Measurements from ENCODE around the gene PKM.
"Not testable (repeated sequence)": the region's sequence is repeated elsewhere in the genome, so short reads cannot be mapped to it uniquely, and the experiment has no call there.

The PKM gene

GRCh38 chr15:72174551-72175165 is 56.3 kb downstream of the PKM start:
- DNase-seq = no peak

DNA sequence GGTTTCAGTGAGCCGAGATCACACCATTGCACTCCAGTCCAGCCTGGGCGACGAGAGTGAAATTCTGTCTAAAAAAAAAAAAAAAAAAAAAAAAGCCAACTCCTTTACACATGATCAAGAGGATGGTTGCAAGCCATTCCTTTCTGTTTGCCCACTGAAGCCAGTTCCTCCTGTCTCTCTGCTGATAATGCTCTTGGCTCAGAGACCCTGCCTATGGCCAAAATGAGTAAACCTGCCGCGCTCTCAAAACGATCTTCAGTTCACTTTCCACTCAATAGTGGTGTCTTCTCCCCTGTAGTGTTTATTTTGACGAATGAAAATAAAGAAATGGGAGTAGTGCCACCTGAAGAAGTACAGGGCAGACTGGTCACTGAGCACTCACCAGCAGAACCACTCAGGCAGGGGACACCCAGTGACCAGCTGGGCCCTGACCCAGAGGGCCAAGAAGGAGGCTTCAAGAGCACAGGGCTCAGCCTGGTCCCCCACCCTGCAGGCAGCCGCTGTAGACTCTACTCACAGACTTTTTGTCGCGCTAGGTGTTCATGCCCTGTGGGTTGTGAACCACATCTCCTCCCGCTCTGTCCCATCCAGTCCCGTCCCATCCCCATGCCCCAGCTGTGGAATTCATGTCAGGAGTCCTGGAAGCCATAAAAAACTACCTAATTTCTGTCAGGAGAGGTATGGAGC is 57.0 kb downstream of the PKM start:
- no peak for DNase-seq

DNA sequence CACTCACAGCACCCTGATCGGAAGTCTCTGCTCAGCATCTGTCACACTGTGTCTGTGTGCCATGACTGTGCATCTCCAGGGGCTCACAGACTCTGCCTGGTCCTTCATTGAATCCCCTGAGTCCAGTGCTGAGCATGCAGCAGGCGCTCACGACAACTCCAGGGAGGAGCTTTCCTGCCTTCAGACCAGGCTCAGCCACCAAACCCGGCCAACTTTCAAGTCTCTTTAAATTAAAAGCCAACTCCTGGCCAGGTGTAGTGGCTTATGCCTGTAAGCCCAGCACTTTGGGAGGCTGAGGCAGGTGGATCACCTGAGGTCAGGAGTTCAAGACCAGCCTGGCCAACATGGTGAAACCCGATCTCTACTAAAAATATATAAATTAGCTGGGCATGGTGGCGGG is 57.6 kb downstream of the PKM start:
- no peak for DNase-seq

DNA sequence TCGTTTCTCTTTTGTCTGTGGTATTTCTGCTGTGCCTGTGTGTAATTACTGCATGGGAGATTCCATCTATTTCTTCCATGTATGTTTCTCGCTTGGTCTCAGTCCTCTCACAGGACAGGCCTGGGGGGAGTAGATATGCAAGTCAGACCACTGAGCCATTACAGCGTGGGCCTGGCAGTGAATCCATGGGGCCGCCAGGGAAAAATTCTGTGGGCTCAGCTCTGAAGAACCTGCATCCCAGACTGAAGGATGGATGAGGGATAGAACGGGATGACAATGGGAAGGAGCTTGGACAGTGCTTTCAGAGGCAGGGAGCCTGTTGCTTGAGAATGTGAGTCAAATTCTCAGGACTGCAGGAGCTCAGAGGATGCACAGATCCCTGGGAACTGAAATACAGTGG is 58.2 kb downstream of the PKM start:
- DNase-seq = no peak

DNA sequence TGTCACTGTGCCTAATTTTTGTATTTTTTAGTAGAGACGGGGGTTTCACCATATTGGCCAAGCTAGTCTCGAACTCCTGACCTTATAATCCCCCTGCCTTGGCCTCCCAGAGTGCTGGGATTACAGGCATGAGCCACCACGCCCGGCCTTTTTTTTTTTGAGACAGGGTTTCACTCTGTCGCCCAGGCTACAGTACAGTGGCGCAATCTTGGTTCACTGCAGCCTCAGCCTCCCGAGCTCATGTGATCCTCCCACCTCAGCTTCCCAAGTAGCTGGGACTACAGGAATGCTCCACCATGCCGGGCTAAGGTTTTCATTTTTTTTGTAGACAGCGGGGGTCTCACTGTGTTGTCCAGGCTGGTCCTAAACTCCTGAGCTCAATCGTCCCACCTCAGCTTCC is 59.0 kb downstream of the PKM start:
- DNase-seq = not testable (repeated sequence)

DNA sequence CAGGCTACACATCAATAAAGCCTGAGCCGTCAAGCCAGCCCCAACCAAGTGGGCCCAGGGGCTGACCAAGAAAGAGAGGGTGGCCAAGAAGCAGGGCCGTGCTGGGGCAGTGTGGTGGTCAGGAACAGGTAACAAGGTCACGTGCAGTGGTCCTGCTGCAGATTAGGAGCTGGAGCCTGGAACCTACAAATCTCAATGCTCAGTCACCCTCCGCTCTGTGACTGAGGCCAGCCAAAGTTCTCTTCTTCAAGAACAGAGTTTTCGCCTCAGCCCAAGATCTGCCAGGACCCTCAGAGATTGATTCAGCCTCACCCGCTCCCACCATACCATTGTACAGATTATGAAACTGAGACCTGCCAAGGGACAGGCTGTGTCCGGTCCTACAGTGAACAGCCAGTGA is 60.3 kb downstream of the PKM start:
- DNase-seq = no peak

DNA sequence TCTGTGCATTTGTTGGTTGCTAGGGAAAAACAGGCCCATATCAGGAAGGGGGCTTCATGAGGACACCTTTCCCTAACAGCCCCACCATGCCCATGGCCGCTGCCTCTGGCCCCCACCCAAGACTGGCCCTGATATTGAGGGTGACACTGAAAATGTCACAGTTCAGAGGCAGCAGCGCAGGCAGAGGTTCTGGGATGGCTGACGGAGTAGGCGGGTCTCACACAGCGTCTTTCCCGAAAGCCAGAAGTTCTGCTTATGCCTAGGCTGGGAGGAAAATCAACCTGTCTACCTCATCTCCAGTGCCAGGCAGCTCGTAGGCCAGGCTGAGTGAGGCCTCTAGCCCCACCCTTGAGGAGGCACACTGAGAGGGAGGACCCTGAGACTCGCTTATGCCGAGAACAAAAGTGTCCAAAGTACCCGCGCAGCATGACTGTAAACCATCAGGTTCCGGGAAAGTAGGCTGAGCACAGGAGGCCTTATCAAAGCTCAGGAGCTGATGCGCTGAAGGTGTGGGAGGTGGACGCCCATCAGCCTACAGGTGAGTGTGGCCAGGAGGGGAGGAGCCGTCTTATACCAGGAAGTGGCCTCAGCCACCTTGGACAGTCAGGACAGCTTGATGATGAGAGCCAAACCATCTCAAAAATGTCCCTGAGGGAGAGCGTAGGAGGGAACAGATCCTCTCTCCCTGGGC is 60.9 kb downstream of the PKM start:
- DNase-seq = no peak

DNA sequence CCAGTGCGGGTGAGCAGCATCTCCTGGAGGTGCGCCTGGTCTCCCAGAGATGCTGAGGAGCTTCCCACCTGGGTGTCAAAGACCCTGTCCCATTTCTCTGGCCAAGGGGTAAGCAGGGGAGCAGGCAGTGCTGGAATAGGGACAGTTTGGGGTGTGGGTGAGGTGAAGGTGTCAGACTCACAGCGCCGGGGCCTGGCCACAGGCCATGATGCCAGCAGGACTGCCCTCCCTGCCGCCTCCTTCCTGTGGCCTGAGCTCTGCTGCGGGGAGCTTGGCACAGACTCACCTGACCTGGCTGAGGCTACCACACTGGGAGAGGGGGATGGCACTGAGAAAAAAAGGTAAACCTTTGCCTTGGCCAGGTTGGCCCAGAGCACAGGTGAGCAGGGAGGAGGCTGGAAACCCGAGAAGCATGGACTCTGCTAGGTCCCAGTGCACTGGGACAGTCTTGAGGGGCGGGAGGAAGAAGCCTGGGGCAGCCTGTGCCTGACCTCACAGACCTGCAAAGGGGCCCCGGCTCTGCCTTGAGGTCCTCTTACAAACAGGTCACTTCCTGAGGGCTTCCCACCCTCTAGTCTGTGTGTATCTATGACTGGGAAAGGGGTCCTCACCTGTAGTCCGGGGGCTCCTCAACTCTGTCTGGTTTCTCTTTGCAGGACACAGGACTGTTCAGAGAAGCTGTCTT is 61.6 kb downstream of the PKM start:
- no peak for DNase-seq

- DNase-seq = no peak
Measured at GRCh38 chr15:72168808-72169190, 62.2 kb downstream of the PKM start.

GRCh38 chr15:72168131-72168807 is 62.7 kb downstream of the PKM start:
- DNase-seq = no peak

DNA sequence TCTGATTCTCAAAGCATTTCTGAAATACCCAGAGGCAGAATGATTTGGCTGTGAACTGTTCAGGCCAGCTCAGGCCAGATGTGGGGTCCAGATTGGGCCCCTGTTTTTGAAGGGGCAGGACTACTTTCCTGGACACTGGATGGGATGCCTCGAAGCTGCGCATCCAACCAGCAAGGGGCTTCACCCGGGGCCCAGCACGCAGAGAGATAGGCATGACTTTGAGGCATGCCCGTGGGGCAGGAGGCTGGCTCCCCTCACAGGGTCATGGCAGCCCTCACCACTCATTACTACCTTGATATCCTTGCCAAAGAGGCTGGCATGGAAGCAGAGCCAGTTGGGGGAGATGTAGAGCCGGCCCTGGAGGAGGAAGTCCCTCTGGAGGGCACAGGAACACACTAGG is 63.5 kb downstream of the PKM start:
- no peak for DNase-seq

- no peak for DNase-seq
Measured at GRCh38 chr15:72166716-72167417, 64.1 kb downstream of the PKM start.

DNA sequence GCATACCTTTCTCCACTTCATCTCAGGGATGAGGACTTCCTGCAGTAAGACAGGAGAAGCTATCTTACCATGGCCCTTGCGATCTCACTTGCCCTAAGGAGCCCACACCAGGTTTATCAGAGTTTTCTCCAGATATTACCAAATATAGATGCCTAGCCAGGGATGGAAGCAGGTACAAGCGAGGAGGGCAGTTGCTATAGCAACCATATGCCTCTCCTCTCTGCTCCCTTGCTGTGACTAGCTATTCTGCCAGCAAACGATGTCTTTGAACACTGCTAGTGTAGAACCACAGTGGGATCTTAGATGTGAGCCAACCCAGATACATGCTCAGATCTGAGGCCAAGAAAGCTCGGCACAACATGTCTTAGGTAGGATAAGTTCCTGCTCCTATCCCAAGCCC is 67.3 kb downstream of the PKM start:
- DNase-seq = no peak

DNA sequence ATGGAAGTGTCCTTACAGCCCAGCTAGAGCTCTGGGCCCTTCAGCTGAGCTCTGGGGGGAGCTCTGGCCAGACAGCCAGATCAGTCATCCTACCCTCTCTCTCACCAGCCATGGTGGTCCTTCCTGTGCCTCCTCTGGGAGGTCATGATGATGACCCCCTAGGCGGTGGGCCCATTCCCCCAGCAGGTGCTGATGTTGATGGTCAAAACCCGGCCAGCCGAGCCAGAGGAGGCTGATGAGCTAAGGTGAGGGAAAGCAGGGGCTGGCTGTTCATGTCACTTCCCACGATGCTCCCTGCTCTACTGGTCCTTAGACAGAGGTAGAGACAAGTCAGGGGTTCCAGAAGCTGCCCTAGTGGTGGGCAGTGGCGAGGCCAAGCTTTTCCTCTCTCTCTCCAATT is 68.4 kb downstream of the PKM start:
- DNase-seq = no peak

- no peak for DNase-seq
Measured at GRCh38 chr15:72161361-72162132, 69.4 kb downstream of the PKM start.

DNA sequence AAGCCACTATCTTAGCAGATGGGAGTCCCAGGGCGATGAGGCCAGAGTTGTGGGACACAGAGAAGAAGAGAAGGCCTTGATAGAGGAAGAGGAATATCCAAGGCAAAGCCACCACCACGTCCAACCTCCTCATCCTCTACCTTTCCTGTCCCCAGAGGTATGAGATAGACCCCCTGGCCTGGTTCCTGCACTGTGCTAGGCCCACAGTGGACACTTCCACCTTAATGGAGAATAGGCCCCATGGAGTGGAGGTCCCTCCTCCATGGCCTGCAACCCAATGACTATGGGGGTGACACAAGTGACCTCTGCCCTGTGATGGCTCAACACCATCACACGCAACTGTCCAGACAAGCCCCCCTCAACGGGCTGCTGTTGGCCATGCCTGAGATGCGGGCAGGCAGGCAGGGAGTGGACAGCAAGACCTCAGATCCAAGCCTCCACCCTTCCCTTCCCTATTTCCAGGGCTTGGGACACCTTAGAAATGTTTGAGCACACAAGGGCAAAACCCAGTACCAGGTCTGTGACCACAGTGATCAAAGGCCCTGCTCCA is 70.2 kb downstream of the PKM start:
- DNase-seq = no peak

GRCh38 chr15:72156928-72157327 is 74.1 kb downstream of the PKM start:
- DNase-seq = no peak

- DNase-seq = peak; percentile 73 to 74
Measured at GRCh38 chr15:72155635-72156616, 75.1 kb downstream of the PKM start.

DNA sequence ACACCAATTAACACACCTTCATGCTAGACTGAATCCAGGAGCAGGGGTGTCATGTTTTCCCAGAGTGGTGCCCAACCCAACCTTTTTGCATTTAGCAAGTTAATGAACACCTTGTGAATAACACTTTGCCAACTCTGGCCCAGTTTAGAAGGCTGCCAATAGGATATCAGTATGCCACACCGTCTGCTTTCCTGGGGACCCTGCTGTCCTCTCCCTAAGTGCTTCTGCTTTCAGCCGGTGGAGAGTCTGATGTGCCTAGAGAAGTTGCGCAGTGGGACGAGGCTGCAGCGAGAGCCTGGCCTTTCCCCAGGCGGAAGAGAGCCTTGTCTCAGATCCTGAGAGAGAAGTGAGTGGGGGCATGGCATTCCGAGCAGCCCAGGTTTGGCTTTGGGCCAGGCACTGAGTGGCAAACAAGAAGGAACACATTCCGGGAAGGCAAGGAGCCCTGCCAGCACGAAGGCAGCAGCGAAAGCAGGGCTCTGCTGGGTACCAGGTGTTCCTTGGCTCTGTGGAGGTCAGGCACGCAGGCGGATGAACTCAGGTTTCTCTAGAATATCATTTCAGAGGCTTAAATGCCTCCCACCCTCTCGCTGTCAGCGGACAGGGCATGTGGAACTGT is 75.9 kb downstream of the PKM start:
- DNase-seq = peak; percentile 65 to 70

- no peak for DNase-seq
Measured at GRCh38 chr15:72154316-72154715, 76.7 kb downstream of the PKM start.
